Measurements from ENCODE around the gene FREY1. TPM values are rescaled to one million over a fixed set of nuclear protein-coding genes. Genes with fewer than 3 reads are reported as not detected.

FREY1 gene
- total and polyA plus RNA-seq, 2 donors (not counting 3 experiments of a cell fraction or from before 2014, with no cell fraction given) = 0.84 to 1.1 TPM

DNA sequence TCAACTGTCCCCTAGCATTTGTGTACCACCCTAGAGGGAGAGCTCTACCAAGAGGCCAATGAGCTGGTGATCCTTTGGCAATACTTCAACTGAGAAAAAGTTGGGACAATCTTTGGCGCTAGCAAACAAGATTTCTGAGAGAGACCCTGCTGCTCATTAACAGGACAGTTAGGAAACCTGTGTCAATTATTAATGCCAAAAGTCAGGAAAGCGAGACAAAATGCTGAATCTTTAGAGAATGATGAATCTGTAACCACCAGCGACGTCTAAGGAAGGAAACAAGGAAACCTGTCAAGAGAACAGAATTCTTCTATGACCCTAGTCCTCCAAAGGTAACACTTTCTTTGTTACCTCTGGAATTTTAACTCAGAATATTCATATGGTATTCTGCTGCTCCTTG lies 35.3 kb upstream of the FREY1 start:
- TF ChIP-seq MAX (IDR thresholded peaks at IDR 0.05; ENCODE audit: insufficient read depth, insufficient read length) (no peak), POLR2A (IDR thresholded peaks at IDR 0.05; ENCODE audit: low read depth, low read length) (no peak), GATA2 (IDR thresholded peaks at IDR 0.05; ENCODE audit: insufficient read depth, insufficient read length, low read depth, low read length) (no peak), FOS (IDR thresholded peaks at IDR 0.05; ENCODE audit: borderline replicate concordance, insufficient read depth, low read length) (no peak), POLR2AphosphoS5 (IDR thresholded peaks at IDR 0.05; ENCODE audit: insufficient read depth, low read depth, low read length) (no peak), MYC (IDR thresholded peaks at IDR 0.05; ENCODE audit: low read depth, low read length) (no peak), EZH2 (IDR thresholded peaks at IDR 0.05; ENCODE audit: borderline replicate concordance, low read depth, low read length, severe bottlenecking) (no peak), JUN (IDR thresholded peaks at IDR 0.05; ENCODE audit: borderline replicate concordance, insufficient read depth, insufficient read length, low read depth) (no peak)
- TF ChIP-seq, protein P1, sequence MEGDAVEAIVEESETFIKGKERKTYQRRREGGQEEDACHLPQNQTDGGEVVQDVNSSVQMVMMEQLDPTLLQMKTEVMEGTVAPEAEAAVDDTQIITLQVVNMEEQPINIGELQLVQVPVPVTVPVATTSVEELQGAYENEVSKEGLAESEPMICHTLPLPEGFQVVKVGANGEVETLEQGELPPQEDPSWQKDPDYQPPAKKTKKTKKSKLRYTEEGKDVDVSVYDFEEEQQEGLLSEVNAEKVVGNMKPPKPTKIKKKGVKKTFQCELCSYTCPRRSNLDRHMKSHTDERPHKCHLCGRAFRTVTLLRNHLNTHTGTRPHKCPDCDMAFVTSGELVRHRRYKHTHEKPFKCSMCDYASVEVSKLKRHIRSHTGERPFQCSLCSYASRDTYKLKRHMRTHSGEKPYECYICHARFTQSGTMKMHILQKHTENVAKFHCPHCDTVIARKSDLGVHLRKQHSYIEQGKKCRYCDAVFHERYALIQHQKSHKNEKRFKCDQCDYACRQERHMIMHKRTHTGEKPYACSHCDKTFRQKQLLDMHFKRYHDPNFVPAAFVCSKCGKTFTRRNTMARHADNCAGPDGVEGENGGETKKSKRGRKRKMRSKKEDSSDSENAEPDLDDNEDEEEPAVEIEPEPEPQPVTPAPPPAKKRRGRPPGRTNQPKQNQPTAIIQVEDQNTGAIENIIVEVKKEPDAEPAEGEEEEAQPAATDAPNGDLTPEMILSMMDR (IDR thresholded peaks at IDR 0.05; ENCODE audit: extremely low read depth in 1 of 2, insufficient read depth in 1 of 2, low read depth in 1 of 2, low read length in 2 of 2) = no peak
- H3K36me3 ChIP-seq (ENCODE audit: control insufficient read depth in 2 of 2, extremely low read depth in 1 of 2, insufficient read depth in 2 of 2, low read length in 2 of 2) = peaks cover 0 to 16% of the 10 kb centered on the region in 2 experiments
- no peak for DNase-seq (ENCODE audit: low read depth, low spot score)
- H3K79me2 ChIP-seq (ENCODE audit: control insufficient read depth, insufficient read depth, low read length) = no peaks in the 10 kb centered on the region
- no peaks in the 10 kb centered on the region for H3K9me3 ChIP-seq (replicated peaks; ENCODE audit: control insufficient read depth, insufficient read depth, low read length)
- no peaks in the 10 kb centered on the region for H3K9me1 ChIP-seq (replicated peaks; ENCODE audit: control insufficient read depth, extremely low read depth, insufficient read depth, low read length)
- POLR2A ChIA-PET = no interaction called here
- BruUV-seq (replicated peaks) = no TSS peak
- no peaks in the 10 kb centered on the region for H4K20me1 ChIP-seq (replicated peaks; ENCODE audit: control insufficient read depth, extremely low read depth, insufficient read depth, low read length)
- H3K4me2 ChIP-seq (ENCODE audit: insufficient read depth, low read length) = no peak overlapping the region
- no peaks in the 10 kb centered on the region for H3K4me1 ChIP-seq (ENCODE audit: control insufficient read depth, extremely low read depth, insufficient read depth, low read length)
- H3K9ac ChIP-seq (replicated peaks; ENCODE audit: extremely low read depth, insufficient read depth, low read length) = no peak overlapping the region
- H2AFZ ChIP-seq (ENCODE audit: low read depth, low read length) = no peak overlapping the region
- intact Hi-C loops (cut with micrococcal nuclease) = no loop called here
- no peak for FAIRE-seq
- H3K27ac ChIP-seq (ENCODE audit: insufficient read depth, low read depth, low read length) = no peak overlapping the region
- no peaks in the 10 kb centered on the region for H3K27me3 ChIP-seq (ENCODE audit: control insufficient read depth in 2 of 2, insufficient read depth in 2 of 2, low read length in 2 of 2)
- H3K4me3 ChIP-seq (replicated peaks in 1 of 3; ENCODE audit: insufficient read depth in 1 of 3, low read depth in 1 of 3, low read length in 3 of 3) = no peak overlapping the region
- dilution Hi-C loops (cut with MboI; ENCODE audit: extremely low pct_ligation_motif_present, low sequenced_read_pairs) = no loop called here
- CTCF ChIA-PET = interaction anchor here (1.2 to 3.7 kb wide), 2 partner anchors 9 to 22 kb away, joined by 4 to 14 read pairs; no protein-coding TSS in a partner anchor
